H9 (cell line): ENCODE data around the gene TSPAN33. TPM values are rescaled to one million over a fixed set of nuclear protein-coding genes. Genes with fewer than 3 reads are reported as not detected.

Experiments used
- DNase-seq: peaks from one replicate; pipeline ENCODE4 v3.0.0-alpha.2; 2017
- H2AFZ ChIP-seq: one replicate; pipeline ENCODE4 v1.6.1; 2013; ENCODE audit warnings: mild to moderate bottlenecking, low read length, control low read depth, moderate library complexity
- H2AK5ac ChIP-seq: 2 replicates; pipeline ENCODE4 v1.6.1; 2013; ENCODE audit warnings: low read length, control low read depth, mixed read lengths; ENCODE audit not compliant: insufficient read length
- H2BK120ac ChIP-seq: one replicate; pipeline ENCODE4 v1.6.1; 2013; ENCODE audit warnings: low read depth, mild to moderate bottlenecking, low read length, control low read depth, inconsistent platforms; ENCODE audit not compliant: poor library complexity, severe bottlenecking
- H2BK12ac ChIP-seq: 2 replicates; pipeline ENCODE4 v1.6.1; 2013; ENCODE audit warnings: low read length, control low read depth, mixed read lengths, low read depth; ENCODE audit not compliant: insufficient read length
- H2BK15ac ChIP-seq: 2 replicates; pipeline ENCODE4 v1.6.1; 2013; ENCODE audit warnings: low read depth, low read length, control low read depth
- H2BK20ac ChIP-seq: one replicate; pipeline ENCODE4 v1.6.1; 2013; ENCODE audit warnings: low read depth, mild to moderate bottlenecking, low read length, control low read depth, inconsistent platforms; ENCODE audit not compliant: poor library complexity, severe bottlenecking
- H2BK5ac ChIP-seq: 2 replicates; pipeline ENCODE4 v1.6.1; 2013; ENCODE audit warnings: low read length, control low read depth, mixed read lengths; ENCODE audit not compliant: insufficient read length
- H3K14ac ChIP-seq: 2 replicates; pipeline ENCODE4 v1.6.1; 2013; ENCODE audit warnings: low read length, control low read depth; ENCODE audit not compliant: insufficient read depth
- H3K18ac ChIP-seq: 2 replicates; pipeline ENCODE4 v1.6.1; 2013; ENCODE audit warnings: low read depth, mild to moderate bottlenecking, mixed read lengths, low read length, control low read depth; ENCODE audit not compliant: insufficient read length
- H3K23ac ChIP-seq: 2 replicates; pipeline ENCODE4 v1.6.1; 2013; ENCODE audit warnings: low read length, control low read depth, mixed read lengths, low read depth; ENCODE audit not compliant: insufficient read length
- H3K23me2 ChIP-seq: 2 replicates; pipeline ENCODE4 v1.6.1; 2013; ENCODE audit warnings: low read depth, mild to moderate bottlenecking, mixed read lengths, low read length, control low read depth; ENCODE audit not compliant: insufficient read length, poor library complexity, severe bottlenecking
- H3K27ac ChIP-seq: 2 replicates; pipeline ENCODE4 v1.5.1; 2013; ENCODE audit warnings: low read length, control low read depth, mixed read lengths, low read depth; ENCODE audit not compliant: insufficient read length
- H3K27me3 ChIP-seq: 2 replicates; pipeline ENCODE4 v1.6.1; 2013; ENCODE audit warnings: low read length, control low read depth, inconsistent platforms; ENCODE audit not compliant: insufficient read depth
- H3K4ac ChIP-seq: 2 replicates; pipeline ENCODE4 v1.6.1; 2013; ENCODE audit warnings: low read depth, mild to moderate bottlenecking, control low read depth, inconsistent platforms, low read length, moderate library complexity
- H3K4me1 ChIP-seq: 2 replicates; pipeline ENCODE4 v1.6.1; 2013; ENCODE audit warnings: low read length, control low read depth, inconsistent platforms; ENCODE audit not compliant: insufficient read depth
- H3K4me2 ChIP-seq: 2 replicates; pipeline ENCODE4 v1.6.1; 2013; ENCODE audit warnings: low read length, control low read depth, mixed read lengths; ENCODE audit not compliant: insufficient read length, insufficient read depth
- H3K56ac ChIP-seq: 2 replicates; pipeline ENCODE4 v1.6.1; 2013; ENCODE audit warnings: low read depth, mild to moderate bottlenecking, mixed read lengths, low read length, control low read depth; ENCODE audit not compliant: insufficient read length
- H3K79me1 ChIP-seq: 2 replicates; pipeline ENCODE4 v1.6.1; 2013; ENCODE audit warnings: low read depth, mild to moderate bottlenecking, moderate library complexity, low read length, control low read depth, inconsistent platforms; ENCODE audit not compliant: insufficient read depth, poor library complexity, severe bottlenecking
- H3K79me2 ChIP-seq: 2 replicates; pipeline ENCODE4 v1.6.1; 2013; ENCODE audit warnings: low read length, control low read depth, inconsistent platforms; ENCODE audit not compliant: insufficient read depth
- H3K9ac ChIP-seq: 2 replicates; pipeline ENCODE4 v1.6.1; 2013; ENCODE audit warnings: low read length, control low read depth, mixed read lengths; ENCODE audit not compliant: insufficient read length; ENCODE audit errors: extremely low read depth
- H3K9me3 ChIP-seq: one replicate; pipeline ENCODE4 v1.6.1; 2013; ENCODE audit warnings: low read depth, low read length, inconsistent platforms; ENCODE audit not compliant: control insufficient read depth
- H3T11ph ChIP-seq: one replicate; pipeline ENCODE4 v1.6.1; 2013; ENCODE audit warnings: mild to moderate bottlenecking, low read length, control low read depth, inconsistent platforms
- H4K20me1 ChIP-seq: one replicate; pipeline ENCODE4 v1.6.1; 2013; ENCODE audit not compliant: control insufficient read depth, insufficient read length, insufficient read depth
- H4K5ac ChIP-seq: 2 replicates; pipeline ENCODE4 v1.6.1; 2013; ENCODE audit warnings: low read depth, mild to moderate bottlenecking, mixed read lengths, low read length, control low read depth; ENCODE audit not compliant: insufficient read length
- H4K8ac ChIP-seq: replicated peaks from 2 replicates; pipeline ENCODE4 v1.6.1; 2013; ENCODE audit warnings: low read length, control low read depth, mixed read lengths, low read depth; ENCODE audit not compliant: insufficient read length
- H4K91ac ChIP-seq: 2 replicates; pipeline ENCODE4 v1.6.1; 2013; ENCODE audit warnings: low read depth, mild to moderate bottlenecking, moderate library complexity, mixed read lengths, low read length, control low read depth; ENCODE audit not compliant: insufficient read length
- H3K27ac Mint-ChIP-seq, 3 experiments: 2 replicates in 2 of 3; 3 replicates in 1 of 3; pipeline ENCODE4 v1.8.0; 2020 to 2021; ENCODE audit warnings: mixed read lengths in 3 of 3, mild to moderate bottlenecking in 1 of 3, moderate library complexity in 1 of 3
- H3K27me3 Mint-ChIP-seq: 2 replicates; pipeline ENCODE4 v1.8.0; 2021; ENCODE audit warnings: low read depth, mild to moderate bottlenecking, moderate library complexity, mixed read lengths
- H3K36me3 Mint-ChIP-seq, 3 experiments: 2 replicates in 2 of 3; 3 replicates in 1 of 3; pipeline ENCODE4 v1.8.0; 2020 to 2021; ENCODE audit warnings: low read depth in 3 of 3, mixed read lengths in 3 of 3; ENCODE audit not compliant: insufficient read depth in 1 of 3
- H3K4me1 Mint-ChIP-seq, 2 experiments: 2 replicates each; pipeline ENCODE4 v1.8.0; 2020; ENCODE audit warnings: mixed read lengths in 2 of 2
- H3K4me3 Mint-ChIP-seq, 2 experiments: 2 replicates in 1 of 2; 3 replicates in 1 of 2; pipeline ENCODE4 v1.8.0; 2020 to 2021; ENCODE audit warnings: mild to moderate bottlenecking in 2 of 2, mixed read lengths in 2 of 2, moderate library complexity in 1 of 2
- H3K9me3 Mint-ChIP-seq, 2 experiments: 2 replicates in 1 of 2; 3 replicates in 1 of 2; pipeline ENCODE4 v1.8.0; 2020; ENCODE audit warnings: mild to moderate bottlenecking in 2 of 2, mixed read lengths in 2 of 2, moderate library complexity in 1 of 2
- CTCF ChIP-seq: fragments of 200-600 bp; sonication (generic); conservative IDR thresholded peaks from 3 replicates; pipeline ENCODE4 v1.8.0; 2021; ENCODE audit warnings: antibody characterized with exemption, mild to moderate bottlenecking
- WGBS: extraction: QIAGEN DNeasy Blood & Tissue Kit; methylation state at CpG from one replicate; pipeline ENCODE4 v1.1.7; 2013; ENCODE audit warnings: missing lambda C conversion rate, low lambda C conversion rate, mixed read lengths; ENCODE audit not compliant: insufficient read length; ENCODE audit errors: extremely low coverage; 5-methylcytosine and 5-hydroxymethylcytosine counted together
- total RNA-seq: library from RNA; stranded (reverse); gene quantifications from 2 replicates; pipeline ENCODE4 v1.2.1, GENCODE V29; 2021

The TSPAN33 gene
- total RNA-seq, 1 experiment from 2014 or later, result 34.7 TPM

DNA sequence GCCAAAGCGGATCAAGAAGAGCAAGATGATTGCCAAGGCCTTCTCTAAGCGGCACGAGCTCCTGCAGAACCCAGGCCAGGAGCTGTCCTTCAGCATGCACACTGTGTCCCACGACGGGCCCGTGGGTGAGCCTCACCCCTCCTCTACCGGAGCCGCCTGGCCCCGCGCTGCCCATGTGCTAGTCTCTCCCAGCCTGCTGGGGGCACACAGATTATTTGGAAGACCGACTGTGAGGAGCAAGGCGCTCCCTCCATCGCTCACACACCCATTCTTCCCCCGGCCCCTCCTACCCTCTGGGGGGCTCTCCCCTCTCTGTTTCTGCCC is 66.4 kb downstream of the TSPAN33 start:
- Histone ChIP-seq H3K27ac (no peak overlapping the region), H3K23ac (no peak overlapping the region), H4K8ac (no peak overlapping the region), H3K9me3 (no peaks in the 10 kb centered on the region), H3K9ac (no peak overlapping the region), H4K20me1 (no peaks in the 10 kb centered on the region), H4K5ac (no peak overlapping the region), H3K23me2 (no peaks in the 10 kb centered on the region), H2BK15ac (no peak overlapping the region), H2BK5ac (no peak overlapping the region), H2BK20ac (no peak overlapping the region), H2BK120ac (no peak overlapping the region), H3K14ac (no peak overlapping the region), H3K18ac (no peak overlapping the region), H3T11ph (no peak overlapping the region), H3K79me2 (no peaks in the 10 kb centered on the region), H3K4me1 (no peaks in the 10 kb centered on the region), H3K79me1 (no peaks in the 10 kb centered on the region), H2AFZ (no peak overlapping the region), H3K27me3 (no peaks in the 10 kb centered on the region), H2BK12ac (no peak overlapping the region), H3K56ac (no peak overlapping the region), H4K91ac (no peak overlapping the region), H3K4me2 (no peak overlapping the region), H2AK5ac (no peak overlapping the region), H3K4ac (no peak overlapping the region)
- no peak for DNase-seq
- Mint-ChIP-seq H3K27ac (no peak overlapping the region; a peak in 1 of 7 replicates), H3K27me3 (no peaks in the 10 kb centered on the region; the same call in 1 of the 2 replicates), H3K36me3 (peaks cover 27 to 73% (median 66%) of the 10 kb centered on the region in 3 experiments), H3K4me3 (no peak overlapping the region), H3K9me3 (peaks cover 11 to 15% of the 10 kb centered on the region in 2 experiments), H3K4me1 (peaks cover 4 to 5% of the 10 kb centered on the region in 2 experiments)
- TF ChIP-seq CTCF, result no peak
- no CpG with 5 or more reads among the region's 14 CpGs for WGBS
